NAMALWA (cell line): ENCODE measurements around the gene DNAJC17.

ENCODE experiments used
- DNase-seq: peaks from one replicate; pipeline ENCODE4 v3.0.0-alpha.2; 2015; ENCODE audit warnings: low spot score

The DNAJC17 gene

DNA sequence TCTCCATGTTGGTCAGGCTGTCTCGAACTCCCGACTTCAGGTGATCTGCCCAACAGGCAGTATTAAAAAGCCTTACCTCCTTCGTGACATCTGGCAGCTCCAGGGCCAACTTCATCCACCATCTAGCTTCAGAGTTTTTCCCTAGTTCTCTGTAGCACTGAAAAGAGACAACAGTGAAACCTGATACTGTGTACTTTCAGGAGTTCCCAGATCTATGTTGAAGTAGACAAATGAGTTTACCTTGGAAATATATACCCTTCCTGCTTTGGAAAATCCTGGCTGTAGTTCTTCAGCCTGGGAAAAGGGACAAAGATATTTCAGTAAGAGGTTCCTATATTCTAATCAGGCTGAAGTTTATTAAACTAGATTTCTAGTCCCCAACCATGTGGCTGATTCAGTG, 70.2 kb downstream of the DNAJC17 start:
- no peak for DNase-seq

DNA sequence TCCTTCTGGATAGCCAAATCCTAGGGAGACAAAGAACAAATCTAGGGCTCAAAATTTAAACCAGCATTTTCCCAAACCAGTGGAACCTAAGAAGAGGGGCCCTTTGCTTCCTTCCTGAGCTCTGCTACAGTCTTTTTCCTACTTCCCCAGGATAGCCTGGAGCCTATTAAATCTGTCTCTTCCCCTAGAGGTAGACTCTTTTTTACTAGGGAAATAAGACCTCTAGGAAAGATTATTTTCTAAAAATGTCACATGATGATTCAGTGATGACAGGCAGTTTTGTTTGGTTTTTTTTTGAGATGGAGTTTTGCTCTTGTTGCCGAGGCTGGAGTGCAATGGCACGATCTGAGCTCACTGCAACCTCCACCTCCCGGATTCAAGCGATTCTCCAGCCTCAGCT, 70.7 kb downstream of the DNAJC17 start:
- no peak for DNase-seq

DNA sequence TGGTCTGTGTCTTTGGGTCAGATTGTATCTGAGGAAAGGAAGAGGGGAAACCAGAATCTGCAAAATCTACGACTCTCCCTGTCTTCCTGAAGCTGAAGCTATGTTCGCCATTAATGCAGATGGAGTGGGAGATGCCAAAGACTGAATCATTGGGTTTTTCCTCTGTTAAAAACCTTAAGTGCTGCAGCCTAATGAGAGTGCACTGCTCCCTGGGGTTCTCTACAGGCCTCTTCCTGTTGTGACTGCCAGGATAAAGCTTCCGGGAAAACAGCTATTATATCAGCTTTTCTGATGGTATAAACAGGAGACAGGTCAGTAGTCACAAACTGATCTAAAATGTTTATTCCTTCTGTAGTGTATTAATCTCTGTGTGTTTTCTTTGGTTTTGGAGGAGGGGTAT, 76.2 kb downstream of the DNAJC17 start:
- no peak for DNase-seq

DNA sequence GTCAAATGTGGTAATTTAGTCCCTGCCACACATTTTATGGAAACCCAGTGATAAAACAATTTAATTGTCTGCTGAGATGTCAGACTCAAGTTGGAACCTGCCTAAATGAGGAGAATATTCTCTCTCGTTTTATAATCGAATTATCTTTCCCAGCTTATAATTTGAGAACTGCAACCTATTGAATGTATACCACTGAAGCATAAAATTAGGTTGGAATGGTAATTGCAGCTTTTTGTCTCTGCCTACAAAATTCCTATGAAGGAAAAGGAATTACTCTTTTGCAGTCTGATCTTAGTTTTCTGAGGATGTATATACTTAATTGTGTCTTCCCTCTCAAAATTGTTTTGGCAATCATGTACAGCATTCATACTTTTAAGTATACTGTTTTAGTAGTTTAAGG, 83.4 kb downstream of the DNAJC17 start:
- DNase-seq = no peak

DNA sequence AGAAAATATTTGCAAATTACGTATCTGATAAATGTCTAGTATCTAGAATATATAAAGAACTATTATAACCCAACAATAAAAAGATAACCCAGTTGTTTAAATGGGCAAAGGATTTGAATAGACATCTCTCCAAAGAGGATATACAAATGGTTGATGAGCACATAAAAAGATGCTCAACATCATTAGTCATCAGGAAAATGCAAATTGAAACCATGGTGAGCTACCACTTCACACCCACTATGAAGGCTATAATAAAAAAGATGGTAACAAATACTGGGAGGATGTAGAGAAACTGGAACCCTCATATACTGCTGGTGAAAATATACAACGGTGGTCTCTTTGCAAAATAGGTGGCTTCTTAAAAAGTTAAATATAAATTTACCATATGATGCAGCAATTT, 84.3 kb downstream of the DNAJC17 start:
- DNase-seq = no peak

DNA sequence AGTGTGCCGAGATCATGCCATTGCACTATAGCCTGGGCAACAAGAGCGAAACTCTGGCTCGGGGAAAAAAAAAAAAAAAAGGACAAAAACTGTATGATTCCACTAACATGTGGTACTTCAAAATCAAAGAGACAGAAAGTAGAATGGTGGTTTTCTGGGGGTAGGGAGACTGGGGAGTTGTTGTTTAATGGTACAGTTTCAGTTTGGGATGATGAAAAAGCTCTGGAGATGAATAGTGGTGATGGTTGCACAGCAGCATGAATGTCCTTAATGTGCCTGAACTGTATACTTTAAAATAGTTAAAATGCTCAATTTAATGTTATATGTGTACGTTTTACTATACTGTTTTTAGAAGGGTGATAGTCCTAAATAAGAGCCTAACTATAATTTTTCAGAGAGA, 84.9 kb downstream of the DNAJC17 start:
- no peak for DNase-seq

DNA sequence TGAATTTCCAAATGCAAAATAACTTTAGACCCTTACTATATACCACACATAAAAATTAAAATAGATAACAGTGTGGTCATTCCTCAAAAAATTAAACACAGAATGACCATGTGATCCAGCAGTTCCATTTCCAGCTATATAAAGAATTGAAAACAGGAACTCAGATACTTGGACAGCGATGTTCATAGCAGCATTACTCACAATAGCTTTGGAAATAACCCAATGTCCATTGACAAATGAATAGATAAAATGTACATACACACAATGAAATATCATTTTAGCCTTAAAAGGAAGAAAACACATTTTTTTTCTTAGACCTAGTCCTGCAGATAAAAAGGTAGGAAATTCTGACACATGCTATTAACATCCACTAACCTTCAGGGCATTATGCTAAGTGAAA, 85.6 kb downstream of the DNAJC17 start:
- no peak for DNase-seq

DNA sequence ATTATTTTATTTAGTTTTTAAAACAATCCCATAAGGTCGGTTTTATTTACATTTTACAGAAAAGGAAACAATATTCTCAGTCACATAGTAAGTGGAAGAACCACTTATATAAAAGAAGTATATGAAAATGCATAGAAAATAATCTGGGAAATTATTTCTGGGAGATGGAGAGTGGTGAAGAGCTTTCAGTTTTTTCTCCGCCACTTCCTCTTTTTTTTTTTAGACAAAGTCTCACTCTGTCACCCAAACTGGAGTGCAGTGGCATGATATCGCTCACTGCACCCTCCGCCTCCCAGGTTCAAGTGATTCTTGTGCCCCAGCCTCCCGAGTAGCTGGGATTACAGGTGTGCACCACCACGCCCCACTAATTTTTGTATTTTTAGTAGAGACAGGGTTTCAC, 91.1 kb downstream of the DNAJC17 start:
- DNase-seq = no peak
